GM21717 (cell line): ENCODE results near the gene CYSRT1.
"Not testable (repeated sequence)": the region's sequence is repeated elsewhere in the genome, so short reads cannot be mapped to it uniquely, and the experiment has no call there.

Experiments used
- ATAC-seq: cut with Tn5 transposase; IDR thresholded peaks from one replicate; pipeline ENCODE4 v1.9.1; 2021; ENCODE audit warnings: mild to moderate bottlenecking, moderate library complexity; ENCODE audit not compliant: unreplicated experiment

The CYSRT1 gene

GRCh38 chr9:137247916-137248175, 22.9 kb downstream of the CYSRT1 start:
- no peak for ATAC-seq

GRCh38 chr9:137250329-137251193, 25.6 kb downstream of the CYSRT1 start:
- no peak for ATAC-seq

GRCh38 chr9:137251194-137251461, 26.2 kb downstream of the CYSRT1 start, which contains the start of gene STPG3:
STPG3 (plus strand) TSS chr9:137251286; CDS start chr9:137251287, 1 bp downstream.
- no peak for ATAC-seq

- ATAC-seq = no peak
These were observed 26.7 kb downstream of the CYSRT1 start for GRCh38 chr9:137251490-137252268.

- ATAC-seq = no peak
These were observed 27.9 kb downstream of the CYSRT1 start for GRCh38 chr9:137252555-137253506.

- ATAC-seq = no peak
These were observed 29.0 kb downstream of the CYSRT1 start for GRCh38 chr9:137253717-137254623.

- ATAC-seq = peak; percentile 61
These were observed 29.9 kb downstream of the CYSRT1 start, which contains the start of gene NELFB for GRCh38 chr9:137254624-137255447. NELFB (plus strand) TSS chr9:137255327.

- no peak for ATAC-seq
These were observed 30.6 kb downstream of the CYSRT1 start for GRCh38 chr9:137255448-137256114.

GRCh38 chr9:137256362-137256761, 31.4 kb downstream of the CYSRT1 start:
- no peak for ATAC-seq

GRCh38 chr9:137256856-137257255, 31.9 kb downstream of the CYSRT1 start:
- no peak for ATAC-seq

- ATAC-seq = not testable (repeated sequence)
These were observed 37.4 kb downstream of the CYSRT1 start for GRCh38 chr9:137262173-137262908.

- no peak for ATAC-seq
These were observed 37.9 kb downstream of the CYSRT1 start for GRCh38 chr9:137262909-137263285.

GRCh38 chr9:137263506-137263905, 38.5 kb downstream of the CYSRT1 start:
- ATAC-seq = no peak

- no peak for ATAC-seq
These were observed 39.1 kb downstream of the CYSRT1 start for GRCh38 chr9:137264067-137264466.

GRCh38 chr9:137265496-137266161, 40.7 kb downstream of the CYSRT1 start:
- no peak for ATAC-seq

- no peak for ATAC-seq
These were observed 41.2 kb downstream of the CYSRT1 start for GRCh38 chr9:137266162-137266527.

- ATAC-seq = no peak
These were observed 41.8 kb downstream of the CYSRT1 start for GRCh38 chr9:137266585-137267453.
